Bronchial epithelial cell (primary cell): ENCODE results near the gene AK5. TPM values are rescaled to one million over a fixed set of nuclear protein-coding genes. Genes with fewer than 3 reads are reported as not detected.

ENCODE experiments used
- DNase-seq: peaks from one replicate; pipeline ENCODE4 v3.0.0-alpha.2; 2010; ENCODE audit warnings: low read depth
- FAIRE-seq: peaks from 2 replicates; lab custom pipeline; 2011; peaks lifted over from hg19 to GRCh38; lab: Jason Lieb, UNC
- H3K27me3 ChIP-seq: 2 replicates; pipeline ENCODE4 v1.5.1; 2011; ENCODE audit warnings: low read length; ENCODE audit not compliant: control insufficient read depth, insufficient read depth
- H3K36me3 ChIP-seq: 2 replicates; pipeline ENCODE4 v1.5.1; 2011; ENCODE audit warnings: low read length; ENCODE audit not compliant: control insufficient read depth, insufficient read depth
- H3K4me3 ChIP-seq: 2 replicates; pipeline ENCODE4 v1.5.1; 2011; ENCODE audit warnings: mild to moderate bottlenecking, low read depth, low read length, control low read depth
- CTCF ChIP-seq: IDR thresholded peaks from 2 replicates; pipeline ENCODE4 v1.5.1; 2011; ENCODE audit warnings: mild to moderate bottlenecking, moderate library complexity, low read length, control low read depth, inconsistent platforms; ENCODE audit not compliant: insufficient read depth, severe bottlenecking
- total RNA-seq: library from RNA; depleted of rRNA; stranded (reverse); fragments of >200 nt; gene quantifications from 2 replicates; pipeline ENCODE4 v1.2.1, GENCODE V29; 2014

Gene AK5
- total RNA-seq, 1 donor from 2014 or later, result not detected

- Histone ChIP-seq H3K27me3 (no peaks in the 10 kb centered on the region), H3K4me3 (no peak overlapping the region), H3K36me3 (peaks cover 4% of the 10 kb centered on the region)
- no peak for TF ChIP-seq CTCF
- DNase-seq (no peak), FAIRE-seq (no peak)
Measured at GRCh38 chr1:77571642-77572041, 289.8 kb downstream of the AK5 start.

- H3K27me3 ChIP-seq, result no peaks in the 10 kb centered on the region
- DNase-seq (no peak), FAIRE-seq (no peak)
- peaks cover 7% of the 10 kb centered on the region for H3K36me3 ChIP-seq
- no peak overlapping the region for H3K4me3 ChIP-seq
- TF ChIP-seq CTCF, result no peak
Measured at GRCh38 chr1:77579547-77579946, 297.7 kb downstream of the AK5 start.

- FAIRE-seq, result no peak
- H3K27me3 ChIP-seq, result no peaks in the 10 kb centered on the region
- no peak for TF ChIP-seq CTCF
- H3K4me3 ChIP-seq, result no peak overlapping the region
- no peak for DNase-seq
- peaks cover 6% of the 10 kb centered on the region for H3K36me3 ChIP-seq
Measured at GRCh38 chr1:77582905-77583304, 301.1 kb downstream of the AK5 start.

- H3K36me3 ChIP-seq, result peaks cover 6% of the 10 kb centered on the region
- no peak for DNase-seq
- no peak for TF ChIP-seq CTCF
- H3K4me3 ChIP-seq, result no peak overlapping the region
- no peak for FAIRE-seq
- no peaks in the 10 kb centered on the region for H3K27me3 ChIP-seq
Measured at GRCh38 chr1:77583483-77583882, 301.7 kb downstream of the AK5 start.

- no peak overlapping the region for H3K4me3 ChIP-seq
- FAIRE-seq, result no peak
- peaks cover 4% of the 10 kb centered on the region for H3K36me3 ChIP-seq
- no peak for TF ChIP-seq CTCF
- DNase-seq, result no peak
- no peaks in the 10 kb centered on the region for H3K27me3 ChIP-seq
Measured at GRCh38 chr1:77584884-77585283, 303.1 kb downstream of the AK5 start.

GRCh38 chr1:77585610-77586314 is 303.9 kb downstream of the AK5 start:
- no peak for TF ChIP-seq CTCF
- DNase-seq (no peak), FAIRE-seq (no peak)

More at GRCh38 chr1:77585610-77586314, 303.9 kb downstream of the AK5 start:
- H3K4me3 ChIP-seq, result no peak overlapping the region
- peaks cover 2% of the 10 kb centered on the region for H3K36me3 ChIP-seq
- no peaks in the 10 kb centered on the region for H3K27me3 ChIP-seq
